HCT116 (cell line): ENCODE measurements around the gene EXOC5. TPM values are rescaled to one million over a fixed set of nuclear protein-coding genes. Genes with fewer than 3 reads are reported as not detected.

Experiments
- ATAC-seq: fragments of 200-7000 bp; cut with Tn5 transposase; 2 replicates; pipeline ENCODE4 v1.9.1; 2020; ENCODE audit warnings: mild to moderate bottlenecking, moderate library complexity
- BruUV-seq: library from RNA; stranded (reverse); fragments of 400-500 nt; replicated peaks from 2 replicates; lab custom pipeline; 2021; lab: Mats Ljungman, UMichigan
- CTCF ChIA-PET: fragments of 300-600 bp; sonication (Branson Sonifier 250); formaldehyde crosslinking; loops from one replicate; lab custom pipeline; 2021; ENCODE audit warnings: antibody characterized with exemption; lab: Charles Lee
- POLR2A ChIA-PET: fragments of 300-600, 350-600 bp; sonication (Branson Sonifier 250); formaldehyde crosslinking; loops from one replicate; lab custom pipeline; 2021; ENCODE audit warnings: antibody characterized with exemption; lab: Charles Lee
- RAD21 ChIA-PET, 2 experiments: fragments of 300-600 bp; sonication (Branson Sonifier 250); formaldehyde crosslinking; loops; one replicate each; lab custom pipeline; 2023; ENCODE audit warnings: low total read pairs in 2 of 2; ENCODE audit not compliant: uncharacterized antibody in 2 of 2, unreplicated experiment in 2 of 2, low non-redundant PET in 1 of 2; lab: Charles Lee
- DNase-seq: peaks from one replicate; pipeline ENCODE4 v3.0.0-alpha.2; 2010; ENCODE audit warnings: low read depth, low spot score
- H2AFZ ChIP-seq: fragments of 200-600 bp; shearing (Covaris generic), sonication (generic); 2 replicates; pipeline ENCODE4 v1.6.1; 2017; ENCODE audit warnings: low read depth, mixed run types, mixed read lengths, antibody characterized with exemption, low read length; ENCODE audit not compliant: poor library complexity, severe bottlenecking
- H3K27ac ChIP-seq: 2 replicates; pipeline ENCODE4 v1.5.1; 2012; ENCODE audit warnings: low read depth, low read length
- H3K27me3 ChIP-seq: fragments of 200-600 bp; sonication (generic); 2 replicates; pipeline ENCODE4 v1.6.1; 2016; ENCODE audit warnings: mixed run types, low read length, mixed read lengths; ENCODE audit not compliant: insufficient read depth
- H3K36me3 ChIP-seq, 2 experiments: fragments of 200-500 bp in 1 of 2; fragments of 200-600 bp in 1 of 2; sonication (Bioruptor generic) in 1 of 2; sonication (generic) in 1 of 2; 2 replicates each; pipeline versions ENCODE4 v1.5.1 to v1.6.1; 2014 to 2016; ENCODE audit warnings: low read length in 2 of 2, inconsistent platforms in 1 of 2, mixed read lengths in 1 of 2, mixed run types in 1 of 2; ENCODE audit not compliant: insufficient read depth in 2 of 2, control insufficient read depth in 1 of 2
- H3K4me1 ChIP-seq, 2 experiments: fragments of 200-600 bp in 1 of 2; sonication (generic) in 1 of 2; 2 replicates each; pipeline versions ENCODE4 v1.5.1 to v1.6.1; 2012 to 2017; ENCODE audit warnings: low read length in 2 of 2, inconsistent platforms in 1 of 2, mild to moderate bottlenecking in 1 of 2, mixed read lengths in 1 of 2, mixed run types in 1 of 2, moderate library complexity in 1 of 2; ENCODE audit not compliant: insufficient read depth in 2 of 2, control insufficient read depth in 1 of 2
- H3K4me2 ChIP-seq: fragments of 200-600 bp; sonication (generic); 2 replicates; pipeline ENCODE4 v1.6.1; 2017; ENCODE audit warnings: mixed run types, low read length, mixed read lengths
- H3K4me3 ChIP-seq, 2 experiments: fragments of 200-600 bp in 1 of 2; sonication (generic) in 1 of 2; replicated peaks in 1 of 2; 2 replicates each; pipeline ENCODE4 v1.5.1; 2011 to 2016; ENCODE audit warnings: low read length in 2 of 2, control low read depth in 1 of 2, low read depth in 1 of 2, mild to moderate bottlenecking in 1 of 2, mixed read lengths in 1 of 2, mixed run types in 1 of 2
- H3K79me2 ChIP-seq: fragments of 200-600 bp; sonication (generic); 2 replicates; pipeline ENCODE4 v1.6.1; 2017; ENCODE audit warnings: mild to moderate bottlenecking, mixed run types, low read length, moderate library complexity, mixed read lengths; ENCODE audit not compliant: insufficient read depth
- H3K9ac ChIP-seq: fragments of 200-600 bp; sonication (generic); 2 replicates; pipeline ENCODE4 v1.6.1; 2016; ENCODE audit warnings: low read length, mixed read lengths
- H3K9me2 ChIP-seq: fragments of 200-600 bp; sonication (generic), shearing (Covaris generic); 2 replicates; pipeline ENCODE4 v1.6.1; 2017; ENCODE audit warnings: mixed run types, mild to moderate bottlenecking, moderate library complexity; ENCODE audit not compliant: insufficient read depth
- H3K9me3 ChIP-seq, 2 experiments: fragments of 200-500 bp in 1 of 2; fragments of 200-600 bp in 1 of 2; sonication (Bioruptor generic) in 1 of 2; sonication (generic) in 1 of 2; 2 replicates each; pipeline ENCODE4 v1.6.1; 2014 to 2017; ENCODE audit warnings: low read length in 2 of 2, mixed read lengths in 2 of 2, inconsistent platforms in 1 of 2, low read depth in 1 of 2, mild to moderate bottlenecking in 1 of 2, mixed run types in 1 of 2, moderate library complexity in 1 of 2; ENCODE audit not compliant: control insufficient read depth in 1 of 2, insufficient read depth in 1 of 2
- H4K20me1 ChIP-seq: fragments of 200-600 bp; sonication (generic), shearing (Covaris generic); 2 replicates; pipeline ENCODE4 v1.6.1; 2017; ENCODE audit warnings: mixed run types, mild to moderate bottlenecking, moderate library complexity; ENCODE audit not compliant: insufficient read depth
- ATF3 ChIP-seq: IDR thresholded peaks from 2 replicates; pipeline ENCODE4 v1.6.1; 2012
- CEBPB ChIP-seq: IDR thresholded peaks from 2 replicates; pipeline ENCODE4 v1.6.1; 2012; ENCODE audit warnings: low read depth
- EGR1 ChIP-seq: IDR thresholded peaks from 2 replicates; pipeline ENCODE4 v1.6.1; 2012; ENCODE audit warnings: low read depth
- EZH2phosphoT487 ChIP-seq: fragments of 200-600 bp; IDR thresholded peaks from 2 replicates; pipeline ENCODE4 v1.6.1; 2018; ENCODE audit warnings: antibody characterized with exemption, borderline replicate concordance
- JUND ChIP-seq: IDR thresholded peaks from 2 replicates; pipeline ENCODE4 v1.6.1; 2012
- MAX ChIP-seq: IDR thresholded peaks from 2 replicates; pipeline ENCODE4 v1.6.1; 2012
- POLR2A ChIP-seq: IDR thresholded peaks from 2 replicates; pipeline ENCODE4 v1.7.0; 2011; ENCODE audit warnings: borderline replicate concordance; ENCODE audit not compliant: insufficient read depth, insufficient read length; ENCODE audit errors: extremely low read depth
- REST ChIP-seq: IDR thresholded peaks from 2 replicates; pipeline ENCODE4 v1.6.1; 2012; ENCODE audit warnings: low read depth
- SP1 ChIP-seq: IDR thresholded peaks from 2 replicates; pipeline ENCODE4 v1.6.1; 2012; ENCODE audit warnings: low read depth
- TCF7L2 ChIP-seq: IDR thresholded peaks from 2 replicates; pipeline ENCODE4 v1.7.0; 2011; ENCODE audit warnings: borderline replicate concordance, inconsistent platforms; ENCODE audit not compliant: insufficient read depth, insufficient read length; ENCODE audit errors: extremely low read depth
- ZBTB33 ChIP-seq: IDR thresholded peaks from 2 replicates; pipeline ENCODE4 v1.6.1; 2011; ENCODE audit warnings: mild to moderate bottlenecking, low read length, moderate library complexity; ENCODE audit not compliant: insufficient replicate concordance; ENCODE audit errors: extremely low read depth
- ZFX ChIP-seq: fragments of 450-650 bp; IDR thresholded peaks from 2 replicates; pipeline ENCODE4 v1.6.1; 2017
- ZNF274 ChIP-seq: fragments of 200-500 bp; sonication (Bioruptor generic); IDR thresholded peaks from 2 replicates; pipeline ENCODE4 v1.6.1; 2014; ENCODE audit warnings: mild to moderate bottlenecking, low read depth, low read length, inconsistent platforms
- intact Hi-C: fragments of 100-400 bp; cut with micrococcal nuclease; formaldehyde crosslinking; loops from 2 replicates; pipeline ENCODE4 v1.10.0; 2022
- total RNA-seq: library from RNA; stranded (reverse); gene quantifications from one replicate; pipeline ENCODE4 v1.2.1, GENCODE V29; 2021; ENCODE audit not compliant: unreplicated experiment

The EXOC5 gene
- total RNA-seq, 1 experiment from 2014 or later: 54.2 TPM

GRCh38 chr14:57227083-57227482 is 41.6 kb downstream of the EXOC5 start (continued):
- no peak for TF ChIP-seq MAX
- no peak for TF ChIP-seq TCF7L2
- no peak for TF ChIP-seq ATF3
- TF ChIP-seq EGR1: no peak
- TF ChIP-seq CEBPB: no peak
- TF ChIP-seq POLR2A: no peak
- no peak for TF ChIP-seq ZBTB33
- TF ChIP-seq ZFX: no peak
- no peak for TF ChIP-seq EZH2phosphoT487
- TF ChIP-seq, all 23 proteins: peak for 0

- DNase-seq (no peak), ATAC-seq (no peak)
- no TSS peak for BruUV-seq
- Histone ChIP-seq H3K4me3 (no peak overlapping the region), H4K20me1 (0 out of 2 replicates have a peak, but pooled peaks cover 1% of the 10 kb centered on the region), H3K4me2 (no peak overlapping the region), H3K27me3 (no peaks in the 10 kb centered on the region), H3K36me3 (peaks cover 0 to 8% of the 10 kb centered on the region in 2 experiments; a peak in 1 of 4 replicates), H2AFZ (no peak overlapping the region), H3K4me1 (no peaks in the 10 kb centered on the region), H3K9ac (no peak overlapping the region), H3K27ac (no peak overlapping the region), H3K9me3 (no peaks in the 10 kb centered on the region), H3K79me2 (0 out of 2 replicates have a peak, but pooled peaks cover 3% of the 10 kb centered on the region), H3K9me2 (no peaks in the 10 kb centered on the region)
- intact Hi-C loops: loop anchor here (1.0 kb wide), 1 partner anchor 14 kb away; no protein-coding TSS in a partner anchor
- CTCF ChIA-PET: no interaction called here
- RAD21 ChIA-PET: no interaction called here
- TF ChIP-seq SP1 (no peak), JUND (no peak), ZFX (no peak), ZBTB33 (no peak), ZNF274 (no peak), REST (no peak)
- POLR2A ChIA-PET: no interaction called here
Measured at GRCh38 chr14:57221931-57222330, 46.8 kb downstream of the EXOC5 start.
